Natural killer cell treated with Interleukin-12 subunit alpha and Interleukin-12 subunit beta and Interleukin-15 and Interleukin-18, amount 100 ng/mL, for 72 hours (primary cell): ENCODE results near the gene SPO11. TPM values are rescaled to one million over a fixed set of nuclear protein-coding genes. Genes with fewer than 3 reads are reported as not detected.
A peak's percentile ranks its signal among the peaks of the same experiment; 100 is the strongest.

Source experiments
- ATAC-seq, 2 donors: fragments of 150-1000 bp; cut with Tn5 transposase in 1 of 2; sonication (Bioruptor Pico), chemical (Tn5 transposase) in 1 of 2; 2 replicates each; pipeline ENCODE4 v1.10.0; 2021
- DNase-seq: peaks from one replicate; pipeline ENCODE4 v3.0.0; 2022; ENCODE audit warnings: low spot score
- H3K27ac Mint-ChIP-seq, 2 donors: 1 replicate in 1 of 2; 2 replicates in 1 of 2; pipeline ENCODE4 v1.8.0; 2022; ENCODE audit warnings: mixed read lengths in 2 of 2, mild to moderate bottlenecking in 1 of 2, moderate library complexity in 1 of 2
- H3K27me3 Mint-ChIP-seq, 2 donors: 1 replicate in 1 of 2; 2 replicates in 1 of 2; pipeline ENCODE4 v1.8.0; 2022; ENCODE audit warnings: mixed read lengths in 2 of 2
- H3K36me3 Mint-ChIP-seq: one replicate; pipeline ENCODE4 v1.8.0; 2022; ENCODE audit warnings: mixed read lengths
- H3K4me1 Mint-ChIP-seq, 2 donors: 1 replicate in 1 of 2; 2 replicates in 1 of 2; pipeline ENCODE4 v1.8.0; 2022; ENCODE audit warnings: low read depth in 2 of 2, mixed read lengths in 2 of 2, mild to moderate bottlenecking in 1 of 2
- H3K4me3 Mint-ChIP-seq: one replicate; pipeline ENCODE4 v1.8.0; 2022; ENCODE audit warnings: mixed read lengths
- H3K9me3 Mint-ChIP-seq: 2 replicates; pipeline ENCODE4 v1.8.0; 2022; ENCODE audit warnings: mixed read lengths
- total RNA-seq, 2 donors: library from RNA; stranded (reverse); gene quantifications; one replicate each; pipeline ENCODE4 v1.2.3, GENCODE V29; 2022

Gene SPO11
- total RNA-seq, 2 donors from 2014 or later = not detected

GRCh38 chr20:57353351-57353750 lies 23.7 kb downstream of the SPO11 start:
- H3K4me3 Mint-ChIP-seq = peak overlapping the region; percentile 94
- H3K9me3 Mint-ChIP-seq = no peaks in the 10 kb centered on the region
- DNase-seq (no peak), ATAC-seq (no peak)
- no peak overlapping the region for H3K27ac Mint-ChIP-seq
- peaks cover 26% of the 10 kb centered on the region for H3K36me3 Mint-ChIP-seq
- no peaks in the 10 kb centered on the region for H3K27me3 Mint-ChIP-seq
- peaks cover 16 to 25% of the 10 kb centered on the region in 2 donors for H3K4me1 Mint-ChIP-seq

GRCh38 chr20:57361517-57361916 lies 31.9 kb downstream of the SPO11 start:
- H3K4me3 Mint-ChIP-seq = no peak overlapping the region
- no peaks in the 10 kb centered on the region for H3K27me3 Mint-ChIP-seq
- H3K27ac Mint-ChIP-seq = no peak overlapping the region
- H3K4me1 Mint-ChIP-seq = peaks cover 0 to 3% of the 10 kb centered on the region in 2 donors
- peaks cover 19% of the 10 kb centered on the region for H3K36me3 Mint-ChIP-seq
- no peak for ATAC-seq
- no peak for DNase-seq
- no peaks in the 10 kb centered on the region for H3K9me3 Mint-ChIP-seq

DNA sequence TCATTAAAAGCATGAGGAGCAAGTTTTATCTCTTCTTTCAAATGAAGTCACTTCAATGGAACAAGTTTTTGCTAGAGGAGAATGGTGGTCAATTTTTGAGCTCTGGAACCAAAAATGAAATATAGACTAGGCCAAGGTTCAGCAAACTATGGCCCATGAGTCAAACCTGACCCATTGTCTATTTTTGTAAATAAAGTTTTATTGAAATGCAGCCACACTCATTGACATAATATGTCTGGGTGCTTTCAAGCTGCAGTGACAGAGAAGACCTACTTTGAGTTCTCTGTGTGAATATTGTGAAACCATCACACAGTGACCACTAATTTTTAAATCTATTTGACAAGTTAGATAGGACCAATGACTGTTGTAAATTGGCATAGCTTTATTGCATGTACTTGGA lies 34.8 kb downstream of the SPO11 start:
- DNase-seq (no peak), ATAC-seq (no peak)
- Mint-ChIP-seq H3K4me3 (no peak overlapping the region), H3K9me3 (no peaks in the 10 kb centered on the region), H3K36me3 (peaks cover 33% of the 10 kb centered on the region), H3K27ac (no peak overlapping the region), H3K27me3 (no peaks in the 10 kb centered on the region), H3K4me1 (peaks cover 0 to 3% of the 10 kb centered on the region in 2 donors)

DNA sequence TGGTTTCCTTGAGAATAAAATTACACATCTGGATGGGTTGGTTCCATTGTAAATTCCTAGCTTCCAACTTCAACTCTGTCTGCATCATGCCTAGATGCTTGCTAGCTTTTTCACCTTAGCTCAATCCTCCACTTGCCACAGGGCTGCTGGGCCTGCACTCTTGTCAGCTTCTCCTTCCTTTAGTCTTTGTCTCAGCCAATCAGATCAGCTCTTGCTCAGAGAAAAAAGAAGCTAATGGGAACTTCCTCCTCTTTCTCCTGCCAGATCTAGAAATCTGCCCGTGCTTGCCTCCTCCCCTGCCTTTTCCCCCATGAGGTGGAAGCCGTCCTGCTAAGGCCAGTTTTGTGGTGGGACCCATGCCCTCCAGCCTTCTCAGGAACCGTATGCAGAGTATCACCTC lies 40.0 kb downstream of the SPO11 start:
- Mint-ChIP-seq H3K27ac (no peak overlapping the region), H3K4me1 (no peaks in the 10 kb centered on the region), H3K27me3 (no peaks in the 10 kb centered on the region), H3K36me3 (peaks cover 52% of the 10 kb centered on the region), H3K9me3 (no peaks in the 10 kb centered on the region), H3K4me3 (no peak overlapping the region)
- DNase-seq (no peak), ATAC-seq (no peak)

DNA sequence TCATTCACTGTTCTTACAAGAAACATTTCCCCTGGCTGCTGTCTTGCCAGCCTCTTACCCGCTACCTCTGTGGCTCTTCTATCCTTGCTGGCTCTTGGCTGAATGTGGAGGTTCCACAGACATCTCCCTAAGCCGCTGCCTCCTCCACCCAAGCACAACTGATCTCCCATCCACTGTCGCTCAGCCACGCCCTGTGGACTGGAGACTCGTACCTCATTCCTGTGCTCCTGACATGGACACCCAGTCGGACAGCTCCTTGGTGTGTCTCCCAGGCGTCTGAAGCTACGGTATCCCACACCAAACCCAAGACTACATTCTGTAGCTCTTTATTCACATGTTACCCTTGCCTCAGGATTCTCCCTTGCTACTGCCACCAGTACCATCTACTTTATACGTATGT lies 40.7 kb downstream of the SPO11 start:
- no peak for ATAC-seq
- Mint-ChIP-seq H3K27ac (no peak overlapping the region), H3K4me3 (no peak overlapping the region), H3K4me1 (peaks cover 0 to under 1% of the 10 kb centered on the region in 2 donors), H3K27me3 (no peaks in the 10 kb centered on the region), H3K36me3 (peaks cover 52% of the 10 kb centered on the region), H3K9me3 (no peaks in the 10 kb centered on the region)
- no peak for DNase-seq

- Mint-ChIP-seq H3K9me3 (no peaks in the 10 kb centered on the region), H3K4me1 (peaks cover 0 to 3% of the 10 kb centered on the region in 2 donors), H3K36me3 (peaks cover 51% of the 10 kb centered on the region), H3K27ac (no peak overlapping the region), H3K27me3 (no peaks in the 10 kb centered on the region), H3K4me3 (no peak overlapping the region)
- ATAC-seq (no peak), DNase-seq (no peak)
These were observed 41.8 kb downstream of the SPO11 start for GRCh38 chr20:57371363-57371762.

GRCh38 chr20:57372157-57372556 lies 42.6 kb downstream of the SPO11 start:
- H3K27me3 Mint-ChIP-seq = no peaks in the 10 kb centered on the region
- H3K27ac Mint-ChIP-seq = no peak overlapping the region
- peaks cover 3 to 4% of the 10 kb centered on the region in 2 donors for H3K4me1 Mint-ChIP-seq
- H3K9me3 Mint-ChIP-seq = no peaks in the 10 kb centered on the region
- H3K4me3 Mint-ChIP-seq = no peak overlapping the region
- ATAC-seq = no peak
- peaks cover 51% of the 10 kb centered on the region for H3K36me3 Mint-ChIP-seq
- no peak for DNase-seq

DNA sequence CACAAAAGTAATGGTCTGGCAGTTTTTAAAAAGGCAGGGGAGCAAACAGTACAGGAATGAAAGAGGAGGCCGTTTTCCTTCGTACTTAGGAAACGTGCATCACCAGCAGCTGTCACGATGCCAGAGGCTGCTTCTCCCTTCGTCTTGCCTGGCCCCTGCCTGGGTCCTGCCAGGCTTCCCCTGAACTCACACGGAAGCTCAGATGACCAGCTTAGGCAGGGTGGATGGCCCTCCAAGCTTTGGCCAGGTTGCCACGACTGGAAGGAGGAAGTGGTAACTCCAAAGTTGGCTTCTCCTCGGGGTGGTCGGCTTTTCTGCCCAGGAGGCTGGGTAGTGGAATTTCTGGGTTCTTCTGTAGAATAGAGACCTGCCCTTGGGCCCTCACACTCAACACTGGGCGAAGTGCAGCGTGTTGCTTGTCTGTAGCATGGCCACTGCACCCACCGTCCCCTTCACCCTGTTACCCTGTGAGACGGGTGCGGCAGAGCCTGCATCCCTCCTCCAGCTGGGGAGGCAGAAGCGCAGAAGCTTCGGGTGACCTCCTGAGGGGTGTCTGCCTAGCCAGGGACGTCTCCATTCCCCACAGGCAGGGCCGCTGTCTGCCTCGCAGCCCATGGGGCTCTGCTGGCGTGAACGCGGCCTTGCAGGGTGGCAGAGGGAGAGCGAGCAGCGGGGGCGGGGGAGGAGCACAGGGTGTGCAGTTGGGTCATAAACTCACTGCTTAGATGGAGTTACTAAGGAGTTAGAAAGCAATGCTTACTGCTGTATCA lies 43.2 kb downstream of the SPO11 start:
- peaks cover 56% of the 10 kb centered on the region for H3K36me3 Mint-ChIP-seq
- peaks cover 9 to 10% of the 10 kb centered on the region in 2 donors for H3K4me1 Mint-ChIP-seq
- H3K9me3 Mint-ChIP-seq = no peaks in the 10 kb centered on the region
- DNase-seq = no peak
- no peak overlapping the region for H3K27ac Mint-ChIP-seq
- ATAC-seq = no peak
- H3K27me3 Mint-ChIP-seq = no peaks in the 10 kb centered on the region
- H3K4me3 Mint-ChIP-seq = no peak overlapping the region

- H3K27ac Mint-ChIP-seq = no peak overlapping the region
- no peaks in the 10 kb centered on the region for H3K9me3 Mint-ChIP-seq
- no peaks in the 10 kb centered on the region for H3K27me3 Mint-ChIP-seq
- no peak for ATAC-seq
- H3K4me3 Mint-ChIP-seq = no peak overlapping the region
- H3K4me1 Mint-ChIP-seq = peaks cover 24 to 25% of the 10 kb centered on the region in 2 donors
- H3K36me3 Mint-ChIP-seq = peaks cover 56% of the 10 kb centered on the region
- DNase-seq = no peak
These were observed 44.8 kb downstream of the SPO11 start for GRCh38 chr20:57374343-57374930.

DNA sequence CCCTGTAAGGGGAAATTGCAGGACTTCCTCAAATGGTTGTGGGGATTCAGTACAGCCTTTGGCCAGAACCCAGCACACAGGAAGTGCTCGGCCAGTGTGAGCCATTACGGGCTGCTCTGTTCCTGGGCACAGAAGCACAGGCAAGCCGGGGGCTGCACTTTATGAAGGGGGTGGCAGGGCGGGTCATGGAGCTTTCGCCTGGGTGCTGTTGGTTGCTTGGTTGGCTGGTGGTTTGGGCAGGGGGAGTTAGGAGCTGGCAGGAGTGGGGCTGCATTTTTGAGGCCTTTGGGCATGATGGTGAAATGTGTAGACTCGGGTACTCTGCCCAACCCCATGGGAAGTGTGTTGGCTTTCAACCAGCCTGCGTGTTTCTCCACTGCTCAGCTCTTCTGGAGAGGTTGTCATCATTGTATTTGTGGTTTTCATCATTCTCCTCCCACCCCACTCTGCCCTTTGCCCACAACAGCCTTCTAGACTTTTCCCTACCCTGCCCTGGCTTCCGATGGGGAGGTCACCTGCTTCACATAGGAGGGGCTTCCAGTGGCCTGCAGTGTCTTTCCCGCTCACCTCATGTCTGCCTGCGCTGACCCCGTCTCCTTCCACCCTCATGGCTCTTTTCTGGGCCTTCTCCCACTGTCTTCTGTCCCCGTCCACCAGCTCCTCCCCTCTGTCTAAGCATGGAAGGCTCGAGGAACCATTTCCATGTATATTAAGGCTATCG lies 45.5 kb downstream of the SPO11 start:
- no peak overlapping the region for H3K4me3 Mint-ChIP-seq
- H3K36me3 Mint-ChIP-seq = peaks cover 55% of the 10 kb centered on the region
- H3K27ac Mint-ChIP-seq = peak overlapping the region in 1 of 2 donors; percentile 53
- H3K9me3 Mint-ChIP-seq = no peaks in the 10 kb centered on the region
- no peak for ATAC-seq
- DNase-seq = no peak
- H3K27me3 Mint-ChIP-seq = no peaks in the 10 kb centered on the region
- H3K4me1 Mint-ChIP-seq = peaks cover 29 to 32% of the 10 kb centered on the region in 2 donors

GRCh38 chr20:57375652-57376230 lies 46.1 kb downstream of the SPO11 start:
- ATAC-seq = no peak
- Mint-ChIP-seq H3K9me3 (no peaks in the 10 kb centered on the region), H3K27me3 (no peaks in the 10 kb centered on the region), H3K4me1 (peaks cover 31 to 34% of the 10 kb centered on the region in 2 donors), H3K27ac (peak overlapping the region in 1 of 2 donors; percentile 53), H3K36me3 (peaks cover 49% of the 10 kb centered on the region), H3K4me3 (no peak overlapping the region)
- DNase-seq = no peak

DNA sequence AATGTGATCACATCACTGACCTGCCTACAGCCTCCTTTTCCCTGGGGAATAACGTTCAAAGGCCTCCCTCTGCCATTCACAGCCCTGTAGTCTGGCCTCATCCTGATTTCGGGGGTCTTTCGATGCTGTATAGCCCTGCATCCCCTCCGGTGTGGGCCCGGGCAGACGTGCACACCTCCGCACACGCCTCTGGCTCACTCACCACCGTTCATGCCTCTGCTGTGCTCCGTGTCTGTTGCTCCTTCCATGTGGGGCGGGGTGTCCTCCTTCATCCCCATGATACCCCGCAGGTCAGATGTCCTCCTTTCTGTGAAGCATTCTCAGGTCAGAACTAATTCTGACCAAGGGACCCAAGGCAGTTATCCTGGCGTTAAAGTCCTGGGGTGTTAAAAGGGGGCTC lies 47.7 kb downstream of the SPO11 start:
- Mint-ChIP-seq H3K4me3 (peak overlapping the region; percentile 10), H3K27ac (no peak overlapping the region), H3K4me1 (peaks cover 37 to 45% of the 10 kb centered on the region in 2 donors), H3K27me3 (no peaks in the 10 kb centered on the region), H3K9me3 (no peaks in the 10 kb centered on the region), H3K36me3 (peaks cover 37% of the 10 kb centered on the region)
- no peak for DNase-seq
- ATAC-seq = no peak

DNA sequence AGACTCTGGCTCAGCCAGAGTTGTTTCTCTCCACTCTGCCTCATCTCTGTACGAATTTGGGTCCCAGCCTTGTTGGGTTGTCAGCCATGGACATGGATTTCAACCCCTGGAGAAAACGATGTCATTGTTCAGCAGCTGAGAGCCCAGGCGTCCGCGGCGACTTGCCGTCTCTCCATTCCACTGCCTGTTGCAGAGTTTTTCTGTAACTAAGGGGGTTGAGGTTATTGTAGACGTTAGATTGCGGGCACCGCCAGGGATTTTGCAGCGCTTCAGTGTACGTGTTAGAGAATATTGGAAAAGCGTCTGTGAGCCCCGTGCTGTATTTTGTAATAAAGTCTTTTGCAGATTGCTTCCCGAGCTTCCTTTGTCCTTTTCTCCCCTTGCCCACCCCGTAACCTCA lies 48.5 kb downstream of the SPO11 start:
- H3K9me3 Mint-ChIP-seq = no peaks in the 10 kb centered on the region
- peaks cover 37% of the 10 kb centered on the region for H3K36me3 Mint-ChIP-seq
- peak overlapping the region in 1 of 2 donors; percentile 18 for H3K27ac Mint-ChIP-seq
- peaks cover 44 to 52% of the 10 kb centered on the region in 2 donors for H3K4me1 Mint-ChIP-seq
- DNase-seq (no peak), ATAC-seq (no peak)
- no peaks in the 10 kb centered on the region for H3K27me3 Mint-ChIP-seq
- H3K4me3 Mint-ChIP-seq = peak overlapping the region; percentile 10
